HepG2 (cell line): Measurements from ENCODE around the gene CLEC16A.

ENCODE experiments used
- ATF7-NPFF ChIP-seq: sonication (generic); formaldehyde crosslinking; IDR thresholded peaks from 2 replicates; pipeline ENCODE4 v1.8.1; 2023; ENCODE audit warnings: mild to moderate bottlenecking, low read depth, missing genetic modification reagents, moderate library complexity
- ELF1 ChIP-seq: sonication (generic); formaldehyde crosslinking; IDR thresholded peaks from 2 replicates; pipeline ENCODE4 v1.4.0; 2020; ENCODE audit warnings: missing genetic modification reagents
- GABPA ChIP-seq, 2 experiments: IDR thresholded peaks; 2 replicates each; pipeline ENCODE4 v1.6.1; 2011 to 2016; ENCODE audit warnings: low read depth in 2 of 2, low read length in 1 of 2, missing biosample characterization in 1 of 2, missing genetic modification characterization in 1 of 2
- JUND ChIP-seq: sonication (generic); formaldehyde crosslinking; IDR thresholded peaks from 2 replicates; pipeline ENCODE4 v1.8.0; 2022; ENCODE audit warnings: mild to moderate bottlenecking, missing genetic modification reagents
- NR3C1 ChIP-seq: sonication (generic); formaldehyde crosslinking; IDR thresholded peaks from 2 replicates; pipeline ENCODE4 v1.4.0; 2020; ENCODE audit warnings: missing genetic modification reagents
- POLR2AphosphoS5 ChIP-seq: IDR thresholded peaks from 2 replicates; pipeline ENCODE4 v1.6.1; 2012; ENCODE audit warnings: low read depth, low read length
- RAD21 ChIP-seq: fragments of 450-650 bp; formaldehyde crosslinking; IDR thresholded peaks from 2 replicates; pipeline ENCODE4 v1.5.0; 2020; ENCODE audit warnings: mild to moderate bottlenecking
- SYNCRIP ChIP-seq: fragments of 200-400 bp; formaldehyde crosslinking; IDR thresholded peaks from 2 replicates; pipeline ENCODE4 v1.6.1; 2018; ENCODE audit warnings: mild to moderate bottlenecking, low read depth, low read length; ENCODE audit not compliant: insufficient read depth
- TF ChIP-seq, protein P1 (sequence below): IDR thresholded peaks from 2 replicates; pipeline ENCODE4 v1.6.1; 2012; ENCODE audit warnings: inconsistent platforms

DNA sequence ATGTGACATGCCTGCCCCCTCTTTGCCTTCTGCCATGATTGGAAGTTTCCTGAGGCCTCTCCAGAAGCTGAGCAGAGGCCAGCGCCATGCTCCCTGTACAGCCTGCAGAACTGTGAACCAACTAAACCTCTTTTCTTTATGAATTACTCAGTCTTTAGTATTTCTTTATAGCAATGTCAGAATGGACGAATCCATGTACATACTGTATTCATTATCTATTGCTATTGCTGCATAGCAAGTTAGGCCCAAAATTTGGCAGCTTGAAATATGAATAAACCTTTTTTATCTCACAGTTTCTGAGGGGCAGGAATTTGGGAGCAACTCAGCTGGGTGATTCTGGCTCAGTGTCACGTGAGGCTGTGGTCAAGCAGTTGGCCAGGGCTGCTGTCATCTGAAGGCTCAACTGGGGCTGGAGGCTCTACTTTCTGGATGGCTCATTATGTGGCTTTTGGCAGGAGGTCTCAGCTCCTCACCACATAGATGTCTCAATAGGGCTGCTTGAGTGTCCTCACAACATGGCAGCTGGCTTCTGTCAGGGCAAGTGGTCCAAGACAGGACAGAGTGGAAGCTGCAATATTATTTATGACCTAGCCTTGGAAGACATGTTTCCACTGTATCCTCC is 271.7 kb downstream of the CLEC16A start:
- TF ChIP-seq GABPA (IDR thresholded peaks at IDR 0.05; ENCODE audit: low read depth, low read length) (no peak), GABPA (CRISPR knock-in tag; IDR thresholded peaks at IDR 0.05; ENCODE audit: low read depth) (no peak), POLR2AphosphoS5 (no peak), SYNCRIP (no peak), ATF7-NPFF (CRISPR knock-in tag) (no peak), RAD21 (CRISPR knock-in tag) (no peak), JUND (no peak), ELF1 (no peak), NR3C1 (CRISPR knock-in tag) (no peak)
- TF ChIP-seq, protein P1, sequence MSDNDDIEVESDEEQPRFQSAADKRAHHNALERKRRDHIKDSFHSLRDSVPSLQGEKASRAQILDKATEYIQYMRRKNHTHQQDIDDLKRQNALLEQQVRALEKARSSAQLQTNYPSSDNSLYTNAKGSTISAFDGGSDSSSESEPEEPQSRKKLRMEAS: no peak
